ENCODE measurements around the gene TNFRSF1A.

Gene TNFRSF1A

GRCh38 chr12:6374028-6374785 lies 32.3 kb upstream of the TNFRSF1A start:
- DNase-seq = no peak

GRCh38 chr12:6373022-6373787 lies 31.3 kb upstream of the TNFRSF1A start:
- no peak for DNase-seq

- DNase-seq = no peak
Observed at GRCh38 chr12:6372403-6373003, 30.6 kb upstream of the TNFRSF1A start.

- DNase-seq = no peak
Observed at GRCh38 chr12:6370994-6371754, 29.3 kb upstream of the TNFRSF1A start.

GRCh38 chr12:6370576-6370935 lies 28.7 kb upstream of the TNFRSF1A start:
- no peak for DNase-seq

- no peak for DNase-seq
Observed at GRCh38 chr12:6369916-6370575, 28.2 kb upstream of the TNFRSF1A start.

GRCh38 chr12:6368906-6369525 lies 27.1 kb upstream of the TNFRSF1A start:
- DNase-seq = no peak

- DNase-seq = no peak
Observed at GRCh38 chr12:6367969-6368892, 26.4 kb upstream of the TNFRSF1A start.

GRCh38 chr12:6367065-6367968 lies 25.4 kb upstream of the TNFRSF1A start:
- DNase-seq = peak in 1 of 2 experiments; percentile 9

- DNase-seq = no peak
Observed at GRCh38 chr12:6364044-6364374, 22.1 kb upstream of the TNFRSF1A start.

- DNase-seq = peak in 1 of 2 experiments; percentile 19
Observed at GRCh38 chr12:6363330-6364043, 21.6 kb upstream of the TNFRSF1A start.

GRCh38 chr12:6363010-6363329 lies 21.1 kb upstream of the TNFRSF1A start:
- no peak for DNase-seq

- DNase-seq = no peak
Observed at GRCh38 chr12:6362403-6362802, 20.5 kb upstream of the TNFRSF1A start.

GRCh38 chr12:6361834-6362233 lies 20.0 kb upstream of the TNFRSF1A start:
- DNase-seq = no peak

GRCh38 chr12:6360578-6361490 lies 19.0 kb upstream of the TNFRSF1A start:
- DNase-seq = no peak

GRCh38 chr12:6360080-6360571 lies 18.2 kb upstream of the TNFRSF1A start:
- no peak for DNase-seq

- no peak for DNase-seq
Observed at GRCh38 chr12:6358881-6359280, 17.0 kb upstream of the TNFRSF1A start.

- no peak for DNase-seq
Observed at GRCh38 chr12:6356374-6356820, 14.5 kb upstream of the TNFRSF1A start.

All from NCI-H524 (cell line).